ENCODE data around the gene DNMT1. TPM values are rescaled to one million over a fixed set of nuclear protein-coding genes. Genes with fewer than 3 reads are reported as not detected.

DNMT1 gene
- total RNA-seq, 2 donors from 2014 or later = 204 to 229 TPM

DNA sequence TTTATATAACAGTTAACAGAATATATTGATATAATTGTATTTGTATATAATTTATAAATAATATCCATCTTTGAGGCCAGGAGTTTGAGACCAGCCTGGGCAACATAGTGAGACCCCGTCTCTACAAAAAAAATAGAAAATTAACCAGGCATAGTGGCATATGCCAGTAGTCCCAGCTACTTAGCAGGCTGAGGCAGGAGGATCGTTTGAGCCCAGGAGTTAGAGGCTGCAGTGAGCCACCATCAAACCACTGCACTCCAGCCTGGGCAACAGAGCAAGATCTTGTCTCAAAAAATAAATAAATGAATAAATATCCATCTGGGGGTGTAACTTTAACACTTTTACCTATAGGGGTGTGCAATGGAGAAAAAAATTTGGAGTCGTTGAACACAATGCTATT, 110.0 kb downstream of the DNMT1 start:
- no peaks in the 10 kb centered on the region for H3K9me3 ChIP-seq (ENCODE audit: control insufficient read depth, low read length, poor library complexity, severe bottlenecking)
- Mint-ChIP-seq H3K4me3 (no peak overlapping the region), H3K36me3 (ENCODE audit: low read depth) (no peaks in the 10 kb centered on the region), H3K4me1 (peaks cover 10% of the 10 kb centered on the region), H3K27me3 (no peaks in the 10 kb centered on the region), H3K27ac (peak overlapping the region; percentile 21)
- DNase-seq (no peak), ATAC-seq (no peak)

GRCh38 chr19:10083911-10084310, 110.8 kb downstream of the DNMT1 start:
- no peak for DNase-seq
- ATAC-seq = no peak
- H3K27ac Mint-ChIP-seq = no peak overlapping the region
- no peak overlapping the region for H3K4me3 Mint-ChIP-seq
- H3K9me3 ChIP-seq (ENCODE audit: control insufficient read depth, low read length, poor library complexity, severe bottlenecking) = no peaks in the 10 kb centered on the region
- H3K27me3 Mint-ChIP-seq = no peaks in the 10 kb centered on the region
- no peaks in the 10 kb centered on the region for H3K36me3 Mint-ChIP-seq (ENCODE audit: low read depth)
- H3K4me1 Mint-ChIP-seq = peaks cover 10% of the 10 kb centered on the region

Other genes starting within 250 kb of the DNMT1 start
- gene COL5A3, start 184.4 kb downstream of the DNMT1 start, total RNA-seq = 10 to 100 TPM; 50.0 to 52.1 TPM
- not detected for gene RDH8, start 181.5 kb downstream of the DNMT1 start, total RNA-seq
- 10 to 100 TPM; 65.2 to 68.0 TPM for gene SHFL, start 108.6 kb downstream of the DNMT1 start, total RNA-seq
- gene ANGPTL6, start 92.3 kb downstream of the DNMT1 start, total RNA-seq = 1 to 10 TPM in 1 of 2 donors, under 1 TPM in 1; 0.86 to 2.2 TPM
- 10 to 100 TPM; 79.8 to 87.8 TPM for gene PPAN, start 88.6 kb downstream of the DNMT1 start, total RNA-seq
- 10 to 100 TPM; 46.6 to 50.8 TPM for gene P2RY11, start 83.3 kb downstream of the DNMT1 start, total RNA-seq
- 100 to 1,000 TPM; 312 to 322 TPM for gene EIF3G, start 75.1 kb downstream of the DNMT1 start, total RNA-seq
- gene S1PR2, start 36.4 kb upstream of the DNMT1 start, total RNA-seq = 10 to 100 TPM; 14.2 to 18.1 TPM
- 10 to 100 TPM; 33.8 to 44.2 TPM for gene MRPL4, start 57.3 kb upstream of the DNMT1 start, total RNA-seq
- 10 to 100 TPM; 18.7 to 28.1 TPM for gene ICAM1, start 76.2 kb upstream of the DNMT1 start, total RNA-seq
- gene ICAM4, start 92.0 kb upstream of the DNMT1 start, total RNA-seq = 1 to 10 TPM in 1 of 2 donors, under 1 TPM in 1; 0.94 to 1.6 TPM
- under 1 TPM; 0.10 to 0.25 TPM for gene ICAM5, start 95.0 kb upstream of the DNMT1 start, total RNA-seq
- gene ZGLP1, start 114.9 kb upstream of the DNMT1 start, total RNA-seq = 1 to 10 TPM; 1.1 to 2.4 TPM
- 1 to 10 TPM; 3.3 to 5.9 TPM for gene FDX2, start 121.1 kb upstream of the DNMT1 start, total RNA-seq
- 10 to 100 TPM; 40.2 to 49.8 TPM for gene RAVER1, start 138.6 kb upstream of the DNMT1 start, total RNA-seq
- 100 to 1,000 TPM; 227 to 251 TPM for gene ICAM3, start 144.7 kb upstream of the DNMT1 start, total RNA-seq
- gene TYK2, start 185.6 kb upstream of the DNMT1 start, total RNA-seq = 100 to 1,000 TPM; 241 to 267 TPM
- 100 to 1,000 TPM; 198 to 207 TPM for gene CDC37, start 208.6 kb upstream of the DNMT1 start, total RNA-seq
- 1 to 10 TPM; 5.7 to 9.5 TPM for gene PDE4A, start 225.6 kb upstream of the DNMT1 start, total RNA-seq